ENCODE measurements around the gene TMEM43.

TMEM43 gene

GRCh38 chr3:14121859-14122258, 3.0 kb upstream of the TMEM43 start:
- no peak for DNase-seq (ENCODE audit: low read depth)

GRCh38 chr3:14122301-14122700, 2.6 kb upstream of the TMEM43 start:
- DNase-seq (ENCODE audit: low read depth): no peak

GRCh38 chr3:14123308-14124222, 1.3 kb upstream of the TMEM43 start:
- DNase-seq (ENCODE audit: low read depth): no peak

GRCh38 chr3:14124223-14124614, 633 bp upstream of the TMEM43 start:
- DNase-seq (ENCODE audit: low read depth): peak; percentile 48

- DNase-seq (ENCODE audit: low read depth): peak; percentile 44
Measured at GRCh38 chr3:14125193-14126016, 553 bp downstream of the TMEM43 start.

GRCh38 chr3:14126017-14126886, 1.4 kb downstream of the TMEM43 start:
- DNase-seq (ENCODE audit: low read depth): no peak

- no peak for DNase-seq (ENCODE audit: low read depth)
Measured at GRCh38 chr3:14126887-14127505, 2.1 kb downstream of the TMEM43 start.

- DNase-seq (ENCODE audit: low read depth): no peak
Measured at GRCh38 chr3:14127516-14128161, 2.8 kb downstream of the TMEM43 start.

GRCh38 chr3:14128724-14129123, 3.9 kb downstream of the TMEM43 start:
- DNase-seq (ENCODE audit: low read depth): no peak

GRCh38 chr3:14129296-14129695, 4.4 kb downstream of the TMEM43 start:
- no peak for DNase-seq (ENCODE audit: low read depth)

GRCh38 chr3:14130230-14130629, 5.4 kb downstream of the TMEM43 start:
- DNase-seq (ENCODE audit: low read depth): no peak

- DNase-seq (ENCODE audit: low read depth): no peak
Measured at GRCh38 chr3:14130707-14131106, 5.9 kb downstream of the TMEM43 start.

- no peak for DNase-seq (ENCODE audit: low read depth)
Measured at GRCh38 chr3:14131134-14131533, 6.3 kb downstream of the TMEM43 start.

- DNase-seq (ENCODE audit: low read depth): no peak
Measured at GRCh38 chr3:14132120-14132519, 7.3 kb downstream of the TMEM43 start.

GRCh38 chr3:14132689-14133088, 7.8 kb downstream of the TMEM43 start:
- DNase-seq (ENCODE audit: low read depth): no peak

GRCh38 chr3:14133188-14133800, 8.4 kb downstream of the TMEM43 start:
- no peak for DNase-seq (ENCODE audit: low read depth)

- DNase-seq (ENCODE audit: low read depth): no peak
Measured at GRCh38 chr3:14133876-14134275, 9.0 kb downstream of the TMEM43 start.

GRCh38 chr3:14134291-14134690, 9.4 kb downstream of the TMEM43 start:
- DNase-seq (ENCODE audit: low read depth): no peak

- DNase-seq (ENCODE audit: low read depth): no peak
Measured at GRCh38 chr3:14135581-14135980, 10.7 kb downstream of the TMEM43 start.

- no peak for DNase-seq (ENCODE audit: low read depth)
Measured at GRCh38 chr3:14137004-14137403, 12.2 kb downstream of the TMEM43 start.

GRCh38 chr3:14137445-14137844, 12.6 kb downstream of the TMEM43 start:
- DNase-seq (ENCODE audit: low read depth): no peak

Data from stimulated activated CD8-positive, alpha-beta memory T cell treated with anti-CD3 and anti-CD28 coated beads, Interleukin-7, amount 100 ng/mL, for 24 hours (primary cell).